Progenitor cell of endocrine pancreas (in vitro differentiated cells): ENCODE data around the gene PSMD11. TPM values are rescaled to one million over a fixed set of nuclear protein-coding genes. Genes with fewer than 3 reads are reported as not detected.

Source experiments
- DNase-seq: peaks from one replicate; pipeline ENCODE4 v3.0.0; 2021; ENCODE audit warnings: low spot score; ENCODE audit not compliant: unreplicated experiment
- H3K27ac Mint-ChIP-seq: 2 replicates; pipeline ENCODE4 v1.8.0; 2021; ENCODE audit warnings: mild to moderate bottlenecking, moderate library complexity, mixed read lengths
- H3K27me3 Mint-ChIP-seq: 2 replicates; pipeline ENCODE4 v1.8.0; 2021; ENCODE audit warnings: mixed read lengths
- H3K36me3 Mint-ChIP-seq: 2 replicates; pipeline ENCODE4 v1.8.0; 2022; ENCODE audit warnings: mixed read lengths; ENCODE audit not compliant: insufficient read depth
- H3K4me1 Mint-ChIP-seq: 2 replicates; pipeline ENCODE4 v1.8.0; 2021; ENCODE audit warnings: low read depth, mixed read lengths
- H3K4me3 Mint-ChIP-seq: 2 replicates; pipeline ENCODE4 v1.8.0; 2021; ENCODE audit warnings: low read depth, mild to moderate bottlenecking, moderate library complexity, mixed read lengths
- H3K9me3 Mint-ChIP-seq: 2 replicates; pipeline ENCODE4 v1.8.0; 2021; ENCODE audit warnings: low read depth, mixed read lengths
- total RNA-seq: library from RNA; stranded (reverse); gene quantifications from 2 replicates; pipeline ENCODE4 v1.2.1, GENCODE V29; 2021
- TF ChIP-seq, protein P1 (sequence below): fragments of 200-600 bp; sonication (generic); IDR thresholded peaks from one replicate; pipeline ENCODE4 v1.5.0; 2021; ENCODE audit warnings: antibody characterized with exemption, mild to moderate bottlenecking; ENCODE audit not compliant: unreplicated experiment

PSMD11 gene
- total RNA-seq, 1 donor from 2014 or later, result 110 TPM

DNA sequence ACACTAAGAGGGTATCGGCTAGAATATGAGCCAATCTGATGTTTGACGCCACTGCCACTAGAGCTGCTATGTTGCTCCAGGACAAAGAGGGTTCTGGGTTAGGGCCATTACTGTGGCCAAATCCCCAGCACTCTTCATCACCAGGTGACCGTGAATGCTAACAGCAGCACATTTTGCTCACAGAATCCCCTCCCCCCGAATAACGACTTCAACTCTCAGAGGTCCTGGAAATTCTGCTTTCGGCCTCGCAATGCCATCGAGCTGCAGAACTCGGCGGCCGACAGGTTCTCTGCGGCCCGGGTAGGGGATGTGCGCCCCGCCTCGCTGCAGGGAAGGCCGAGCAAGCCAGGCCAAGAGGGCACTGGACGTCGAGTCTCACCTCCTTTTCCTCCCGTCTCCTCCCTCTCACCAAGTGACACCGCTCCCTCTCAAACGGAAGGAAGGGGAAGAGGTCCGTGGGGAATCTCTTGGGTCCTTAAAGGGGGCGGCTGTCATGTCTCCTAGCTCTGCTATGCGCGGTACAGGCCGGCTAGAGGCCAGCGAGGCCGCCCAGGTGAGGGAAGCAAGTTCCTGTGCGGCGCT is 74.4 kb downstream of the PSMD11 start:
- Mint-ChIP-seq H3K9me3 (no peaks in the 10 kb centered on the region), H3K36me3 (peaks cover 1% of the 10 kb centered on the region), H3K27ac (peak overlapping the region; percentile 90), H3K27me3 (no peaks in the 10 kb centered on the region), H3K4me3 (peak overlapping the region; percentile 77), H3K4me1 (peaks cover 16% of the 10 kb centered on the region)
- TF ChIP-seq, protein P1, sequence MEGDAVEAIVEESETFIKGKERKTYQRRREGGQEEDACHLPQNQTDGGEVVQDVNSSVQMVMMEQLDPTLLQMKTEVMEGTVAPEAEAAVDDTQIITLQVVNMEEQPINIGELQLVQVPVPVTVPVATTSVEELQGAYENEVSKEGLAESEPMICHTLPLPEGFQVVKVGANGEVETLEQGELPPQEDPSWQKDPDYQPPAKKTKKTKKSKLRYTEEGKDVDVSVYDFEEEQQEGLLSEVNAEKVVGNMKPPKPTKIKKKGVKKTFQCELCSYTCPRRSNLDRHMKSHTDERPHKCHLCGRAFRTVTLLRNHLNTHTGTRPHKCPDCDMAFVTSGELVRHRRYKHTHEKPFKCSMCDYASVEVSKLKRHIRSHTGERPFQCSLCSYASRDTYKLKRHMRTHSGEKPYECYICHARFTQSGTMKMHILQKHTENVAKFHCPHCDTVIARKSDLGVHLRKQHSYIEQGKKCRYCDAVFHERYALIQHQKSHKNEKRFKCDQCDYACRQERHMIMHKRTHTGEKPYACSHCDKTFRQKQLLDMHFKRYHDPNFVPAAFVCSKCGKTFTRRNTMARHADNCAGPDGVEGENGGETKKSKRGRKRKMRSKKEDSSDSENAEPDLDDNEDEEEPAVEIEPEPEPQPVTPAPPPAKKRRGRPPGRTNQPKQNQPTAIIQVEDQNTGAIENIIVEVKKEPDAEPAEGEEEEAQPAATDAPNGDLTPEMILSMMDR, result no peak
- DNase-seq, result no peak

DNA sequence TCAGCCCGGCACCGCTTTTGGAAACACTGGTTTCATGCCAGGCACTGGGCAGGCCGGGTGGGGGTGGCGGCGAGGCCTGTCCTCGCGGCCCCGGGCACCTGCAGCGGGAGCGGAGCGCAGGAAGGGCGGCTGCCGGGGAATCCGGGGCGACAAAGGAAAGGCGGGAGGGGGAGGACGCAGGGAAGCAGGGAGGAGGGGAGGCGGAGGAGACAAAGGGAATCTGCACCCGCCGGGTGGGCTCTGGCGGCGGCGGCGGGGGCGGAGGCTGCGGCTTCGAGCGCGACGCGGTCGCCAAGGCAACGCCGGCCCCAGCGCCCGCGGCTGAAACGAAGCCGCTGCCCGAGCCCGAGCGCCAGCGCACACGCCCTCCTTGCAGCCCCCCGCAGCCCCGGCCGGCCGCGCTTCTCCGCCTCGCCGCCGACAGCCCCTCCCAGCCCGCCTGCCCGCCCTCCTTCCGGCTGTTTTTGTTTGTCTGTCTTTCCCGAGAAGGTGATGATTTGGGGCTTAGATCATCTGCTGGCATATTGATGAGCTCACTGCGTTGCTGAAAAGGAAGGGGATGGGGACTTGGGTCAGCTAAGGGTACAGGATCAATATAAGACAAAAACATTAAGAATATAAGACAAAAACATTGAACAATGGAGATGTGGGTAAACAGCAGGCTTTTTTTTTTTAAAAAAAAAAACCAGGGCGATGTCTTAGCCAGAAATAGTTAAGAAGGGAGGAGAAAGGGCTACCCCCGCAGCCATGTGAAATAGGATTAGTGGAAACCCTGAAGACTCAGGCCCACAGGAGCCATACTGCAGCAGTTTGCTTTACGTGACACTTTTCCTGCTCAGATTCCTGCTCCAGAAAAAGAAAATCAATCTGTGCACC is 75.2 kb downstream of the PSMD11 start:
- H3K27ac Mint-ChIP-seq, result peak overlapping the region; percentile 90
- H3K4me3 Mint-ChIP-seq, result peak overlapping the region; percentile 77
- DNase-seq, result peak; percentile 57
- H3K9me3 Mint-ChIP-seq, result no peaks in the 10 kb centered on the region
- TF ChIP-seq, protein P1, result no peak
- peaks cover 1% of the 10 kb centered on the region for H3K36me3 Mint-ChIP-seq
- peaks cover 16% of the 10 kb centered on the region for H3K4me1 Mint-ChIP-seq
- no peaks in the 10 kb centered on the region for H3K27me3 Mint-ChIP-seq

DNA sequence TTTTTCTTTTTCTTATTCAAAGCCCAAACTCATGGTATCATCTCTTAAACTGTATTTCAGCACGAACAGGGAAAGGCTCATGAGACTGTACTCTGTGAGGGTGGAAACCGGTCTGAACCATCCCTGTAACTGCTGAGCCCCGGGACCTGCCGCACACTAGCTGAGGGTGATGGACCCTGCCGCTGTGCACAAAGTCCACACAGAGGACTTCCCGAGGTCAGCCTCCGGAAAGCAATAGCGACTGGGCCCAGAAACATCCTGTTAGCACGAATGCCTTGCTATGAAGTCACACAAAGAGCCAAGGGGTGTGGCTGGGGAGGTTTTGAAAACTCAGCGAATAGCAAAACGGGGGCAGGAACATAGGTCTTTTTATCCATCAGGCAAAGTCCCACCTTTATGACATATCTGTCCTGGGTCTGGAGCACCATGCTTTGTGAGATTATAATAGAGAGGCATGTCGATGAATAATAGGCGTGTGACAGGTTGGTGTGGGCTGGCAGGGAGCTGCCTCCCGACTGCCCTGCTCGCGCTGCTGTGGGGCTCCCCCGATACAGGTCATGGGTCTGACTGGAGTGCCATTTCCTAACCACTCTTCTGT is 75.9 kb downstream of the PSMD11 start:
- peaks cover 16% of the 10 kb centered on the region for H3K4me1 Mint-ChIP-seq
- peak overlapping the region; percentile 80 for H3K27ac Mint-ChIP-seq
- H3K36me3 Mint-ChIP-seq, result peaks cover 1% of the 10 kb centered on the region
- H3K4me3 Mint-ChIP-seq, result peak overlapping the region; percentile 72
- no peaks in the 10 kb centered on the region for H3K9me3 Mint-ChIP-seq
- no peaks in the 10 kb centered on the region for H3K27me3 Mint-ChIP-seq
- TF ChIP-seq, protein P1, result no peak
- no peak for DNase-seq

DNA sequence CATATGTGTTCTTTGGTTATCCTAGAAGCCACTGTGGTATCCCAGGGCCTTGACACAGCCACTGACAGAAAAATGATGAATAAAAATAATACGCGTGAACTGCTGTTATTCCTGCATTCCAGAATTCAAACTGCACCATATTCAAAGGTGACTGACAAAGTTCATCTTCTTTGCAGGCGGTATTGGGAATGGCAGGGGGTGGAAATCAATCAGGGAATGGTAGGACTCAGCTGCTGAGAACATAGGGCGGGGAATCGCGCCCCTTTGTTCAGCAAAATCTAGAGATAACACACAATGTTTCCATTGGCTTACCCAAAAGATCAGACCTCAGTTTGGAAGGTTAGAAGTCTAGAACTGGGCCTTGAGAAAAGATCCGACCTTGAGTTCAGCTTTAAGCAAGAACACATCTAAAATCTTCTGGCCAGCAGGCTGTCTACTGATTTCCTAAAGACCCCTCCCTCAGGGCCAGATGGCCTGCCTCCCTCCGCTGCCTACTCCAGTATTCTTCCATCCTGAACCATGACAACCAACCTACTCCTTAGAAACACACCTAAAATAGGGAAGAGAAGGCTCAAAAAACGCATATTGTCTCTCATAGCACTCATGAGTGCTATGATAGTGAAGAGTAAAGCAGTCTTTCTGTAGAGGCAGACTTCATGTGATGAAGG is 76.6 kb downstream of the PSMD11 start:
- Mint-ChIP-seq H3K4me3 (peak overlapping the region; percentile 72), H3K27ac (no peak overlapping the region), H3K27me3 (no peaks in the 10 kb centered on the region), H3K4me1 (peaks cover 16% of the 10 kb centered on the region), H3K9me3 (no peaks in the 10 kb centered on the region), H3K36me3 (peaks cover 1% of the 10 kb centered on the region)
- DNase-seq, result no peak
- TF ChIP-seq, protein P1, result no peak
